Trophoblast cell (in vitro differentiated cells and primary cell): ENCODE data around the gene LRRC31.

Experiments used
- DNase-seq, 2 donors: peaks; one replicate each; pipeline ENCODE4 v3.0.0-alpha.2; 2016
- H2AFZ ChIP-seq: 2 replicates; pipeline ENCODE4 v1.6.1; 2013; ENCODE audit warnings: low read length, moderate library complexity, mild to moderate bottlenecking; ENCODE audit not compliant: insufficient read depth, poor library complexity
- H2AK5ac ChIP-seq: 2 replicates; pipeline ENCODE4 v1.6.1; 2013; ENCODE audit warnings: mild to moderate bottlenecking, low read length
- H2BK120ac ChIP-seq: 2 replicates; pipeline ENCODE4 v1.6.1; 2013; ENCODE audit warnings: low read length, mild to moderate bottlenecking, moderate library complexity; ENCODE audit not compliant: insufficient read depth, poor library complexity
- H2BK12ac ChIP-seq: 2 replicates; pipeline ENCODE4 v1.6.1; 2013; ENCODE audit warnings: mild to moderate bottlenecking, low read length, moderate library complexity
- H2BK5ac ChIP-seq: 2 replicates; pipeline ENCODE4 v1.6.1; 2013; ENCODE audit warnings: low read length, low read depth, moderate library complexity, mild to moderate bottlenecking; ENCODE audit not compliant: poor library complexity
- H3K14ac ChIP-seq: 2 replicates; pipeline ENCODE4 v1.6.1; 2013; ENCODE audit warnings: mild to moderate bottlenecking, low read length
- H3K18ac ChIP-seq: 2 replicates; pipeline ENCODE4 v1.6.1; 2013; ENCODE audit warnings: mild to moderate bottlenecking, low read length
- H3K23ac ChIP-seq: 2 replicates; pipeline ENCODE4 v1.6.1; 2013; ENCODE audit warnings: low read length
- H3K27ac ChIP-seq: 2 replicates; pipeline ENCODE4 v1.5.1; 2013; ENCODE audit warnings: low read depth, mild to moderate bottlenecking, inconsistent platforms, low read length, moderate library complexity
- H3K27me3 ChIP-seq: 2 replicates; pipeline ENCODE4 v1.6.1; 2013; ENCODE audit warnings: inconsistent platforms, mild to moderate bottlenecking, low read length, moderate library complexity; ENCODE audit not compliant: insufficient read depth
- H3K36me3 ChIP-seq, 2 experiments: 1 replicate in 1 of 2; 2 replicates in 1 of 2; pipeline ENCODE4 v1.6.1; 2013; ENCODE audit warnings: low read length in 2 of 2, mild to moderate bottlenecking in 2 of 2, moderate library complexity in 1 of 2; ENCODE audit not compliant: insufficient read depth in 2 of 2, control insufficient read depth in 1 of 2
- H3K4ac ChIP-seq: 2 replicates; pipeline ENCODE4 v1.6.1; 2013; ENCODE audit warnings: low read depth, mild to moderate bottlenecking, low read length, moderate library complexity
- H3K4me1 ChIP-seq, 2 experiments: 1 replicate in 1 of 2; 2 replicates in 1 of 2; pipeline ENCODE4 v1.6.1; 2013; ENCODE audit warnings: low read length in 2 of 2, mild to moderate bottlenecking in 2 of 2, moderate library complexity in 1 of 2; ENCODE audit not compliant: insufficient read depth in 2 of 2, control insufficient read depth in 1 of 2
- H3K4me2 ChIP-seq: 2 replicates; pipeline ENCODE4 v1.6.1; 2013; ENCODE audit warnings: inconsistent platforms, mild to moderate bottlenecking, low read length, moderate library complexity
- H3K4me3 ChIP-seq: 2 replicates; pipeline ENCODE4 v1.5.1; 2013; ENCODE audit warnings: mild to moderate bottlenecking, low read depth, low read length, inconsistent platforms
- H3K79me1 ChIP-seq: one replicate; pipeline ENCODE4 v1.6.1; 2013; ENCODE audit warnings: low read length
- H3K79me2 ChIP-seq: 2 replicates; pipeline ENCODE4 v1.6.1; 2013; ENCODE audit warnings: low read length, mild to moderate bottlenecking; ENCODE audit not compliant: control insufficient read depth, insufficient read depth, poor library complexity
- H3K9ac ChIP-seq: 2 replicates; pipeline ENCODE4 v1.6.1; 2013; ENCODE audit warnings: mild to moderate bottlenecking, low read length
- H3K9me3 ChIP-seq: 2 replicates; pipeline ENCODE4 v1.6.1; 2013; ENCODE audit warnings: low read depth, mild to moderate bottlenecking, control low read depth, inconsistent platforms, low read length; ENCODE audit not compliant: insufficient read depth
- H4K12ac ChIP-seq: 2 replicates; pipeline ENCODE4 v1.6.1; 2013; ENCODE audit warnings: low read depth, mild to moderate bottlenecking, low read length, moderate library complexity
- H4K8ac ChIP-seq: 2 replicates; pipeline ENCODE4 v1.6.1; 2013; ENCODE audit warnings: low read depth, mild to moderate bottlenecking, low read length, moderate library complexity
- H4K91ac ChIP-seq: one replicate; pipeline ENCODE4 v1.6.1; 2013; ENCODE audit warnings: low read depth, mild to moderate bottlenecking, low read length, moderate library complexity
- WGBS: extraction: QIAGEN DNeasy Blood & Tissue Kit; methylation state at CpG from one replicate; pipeline ENCODE4 v1.1.7; 2013; ENCODE audit warnings: missing lambda C conversion rate; ENCODE audit not compliant: insufficient read length, insufficient coverage; ENCODE audit errors: extremely low coverage; 5-methylcytosine and 5-hydroxymethylcytosine counted together

The LRRC31 gene

DNA sequence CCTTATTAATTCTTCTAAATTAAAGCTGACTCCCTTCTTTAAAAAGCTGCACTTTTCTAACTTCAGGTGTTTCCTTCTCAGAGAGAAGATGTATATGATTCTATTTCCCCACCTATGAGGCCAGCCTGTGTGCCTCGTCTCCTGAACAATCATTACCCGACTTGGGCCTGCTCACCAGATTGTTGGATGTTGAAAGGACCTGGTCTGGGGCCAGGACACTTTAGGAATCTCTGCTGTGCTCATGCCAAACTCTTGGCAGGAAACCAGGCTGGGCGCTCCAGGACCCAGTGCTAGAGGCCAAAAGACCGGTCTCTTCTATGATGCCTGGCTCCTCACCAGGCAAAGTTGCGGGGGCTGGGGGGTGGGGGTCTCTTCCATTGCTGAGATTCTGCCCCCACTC, 16.9 kb upstream of the LRRC31 start:
- no peak overlapping the region for H2BK12ac ChIP-seq
- H3K4me1 ChIP-seq = no peaks in the 10 kb centered on the region
- no peak overlapping the region for H3K4me3 ChIP-seq
- H4K8ac ChIP-seq = no peak overlapping the region
- DNase-seq = no peak
- H2AK5ac ChIP-seq = no peak overlapping the region
- no peak overlapping the region for H4K12ac ChIP-seq
- H3K4ac ChIP-seq = no peak overlapping the region
- no peaks in the 10 kb centered on the region for H3K79me1 ChIP-seq
- H2BK120ac ChIP-seq = no peak overlapping the region
- no peak overlapping the region for H3K18ac ChIP-seq
- H3K23ac ChIP-seq = no peak overlapping the region
- no peak overlapping the region for H3K14ac ChIP-seq
- no peaks in the 10 kb centered on the region for H3K27me3 ChIP-seq
- no CpG with 5 or more reads among the region's 5 CpGs for WGBS
- no peak overlapping the region for H2AFZ ChIP-seq
- no peaks in the 10 kb centered on the region for H3K79me2 ChIP-seq
- H4K91ac ChIP-seq = no peak overlapping the region
- H3K9ac ChIP-seq = no peak overlapping the region
- H3K27ac ChIP-seq = no peak overlapping the region
- H3K9me3 ChIP-seq = no peaks in the 10 kb centered on the region
- no peak overlapping the region for H2BK5ac ChIP-seq
- no peaks in the 10 kb centered on the region for H3K36me3 ChIP-seq
- no peak overlapping the region for H3K4me2 ChIP-seq

DNA sequence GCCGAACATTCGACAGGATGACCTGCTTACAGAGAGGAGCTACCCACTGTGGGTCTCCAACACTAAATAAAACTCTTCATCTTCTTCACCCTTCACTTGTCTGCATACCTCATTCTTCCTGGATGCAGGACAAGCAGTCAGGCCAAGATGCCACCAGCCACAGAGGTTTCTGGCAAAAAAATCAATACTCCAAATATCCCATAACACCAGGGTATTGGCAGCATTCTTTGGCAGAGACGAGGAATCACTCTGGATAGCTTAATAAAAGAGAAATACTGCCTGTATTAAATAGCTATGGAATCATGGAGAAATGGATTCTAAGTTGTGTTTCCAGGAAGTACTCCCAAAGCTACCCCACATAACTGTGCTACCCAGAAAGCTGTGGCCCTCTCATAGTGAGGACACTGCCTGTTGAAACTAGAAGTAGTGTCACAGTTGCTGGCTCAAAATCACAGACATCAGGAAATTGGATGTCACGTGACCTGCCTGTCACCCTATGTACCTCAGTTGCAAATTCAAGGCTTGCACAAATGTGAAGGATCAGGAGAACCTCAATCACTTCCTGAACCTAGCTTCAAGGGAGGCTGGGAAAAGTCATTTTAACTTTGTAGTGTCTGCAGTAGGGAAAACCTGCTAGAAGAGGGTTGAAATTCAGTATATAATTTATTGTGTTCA, 11.0 kb upstream of the LRRC31 start:
- peaks cover 4% of the 10 kb centered on the region in 2 experiments for H3K4me1 ChIP-seq
- no peak overlapping the region for H4K91ac ChIP-seq
- H4K8ac ChIP-seq = no peak overlapping the region
- no peak overlapping the region for H3K27ac ChIP-seq
- no peak overlapping the region for H3K18ac ChIP-seq
- H3K9ac ChIP-seq = no peak overlapping the region
- H3K4me3 ChIP-seq = no peak overlapping the region
- no peaks in the 10 kb centered on the region for H3K27me3 ChIP-seq
- no peaks in the 10 kb centered on the region for H3K9me3 ChIP-seq
- H3K23ac ChIP-seq = no peak overlapping the region
- no peak overlapping the region for H3K14ac ChIP-seq
- no peak overlapping the region for H3K4ac ChIP-seq
- H3K4me2 ChIP-seq = no peak overlapping the region
- no peak overlapping the region for H2BK12ac ChIP-seq
- no peaks in the 10 kb centered on the region for H3K36me3 ChIP-seq
- no CpG with 5 or more reads among the region's 4 CpGs for WGBS
- no peak overlapping the region for H2AFZ ChIP-seq
- H3K79me1 ChIP-seq = no peaks in the 10 kb centered on the region
- no peak for DNase-seq
- no peak overlapping the region for H2BK5ac ChIP-seq
- H4K12ac ChIP-seq = no peak overlapping the region
- no peaks in the 10 kb centered on the region for H3K79me2 ChIP-seq
- no peak overlapping the region for H2BK120ac ChIP-seq
- no peak overlapping the region for H2AK5ac ChIP-seq

DNA sequence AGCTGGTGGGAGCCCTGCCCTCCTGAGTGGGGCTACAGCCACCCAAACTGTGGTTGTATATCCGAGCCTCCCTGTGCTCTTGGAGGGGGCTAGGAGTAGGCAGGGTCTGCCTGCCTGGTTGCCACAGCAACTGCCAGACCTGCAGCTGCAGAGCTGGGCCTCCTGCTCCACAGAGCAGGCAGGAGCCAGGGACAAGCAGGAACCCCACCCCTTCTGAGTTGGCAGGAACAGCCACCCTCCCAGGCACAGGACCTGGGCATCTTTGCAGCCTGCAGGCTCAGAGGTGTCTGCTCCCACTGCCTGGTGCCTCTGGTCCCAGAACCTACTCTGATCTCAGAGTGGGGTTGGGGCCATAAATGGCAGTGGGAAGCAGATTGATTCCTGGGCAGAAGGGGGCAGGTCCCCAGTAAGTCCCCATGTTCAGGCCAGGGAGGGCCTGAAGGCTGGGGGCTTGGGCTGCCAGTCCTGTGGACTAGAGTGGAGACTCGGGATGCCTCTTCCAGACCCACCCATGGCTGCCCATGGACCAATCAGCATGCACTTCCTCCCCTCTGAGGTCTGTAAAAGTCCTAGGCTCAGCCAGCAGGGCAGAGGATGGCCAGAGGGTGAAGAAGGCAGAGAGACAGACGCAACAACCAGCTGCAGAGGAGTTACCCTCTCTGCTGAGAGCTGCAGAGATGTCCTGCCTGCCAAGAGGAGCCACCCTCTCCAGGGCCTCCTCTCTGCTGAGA, 10.3 kb upstream of the LRRC31 start:
- no peak overlapping the region for H3K27ac ChIP-seq
- peaks cover 3% of the 10 kb centered on the region for H3K9me3 ChIP-seq
- H4K91ac ChIP-seq = no peak overlapping the region
- H2BK120ac ChIP-seq = no peak overlapping the region
- no peak overlapping the region for H3K9ac ChIP-seq
- no peak overlapping the region for H3K18ac ChIP-seq
- no peak overlapping the region for H2AK5ac ChIP-seq
- H3K4me2 ChIP-seq = no peak overlapping the region
- no peak overlapping the region for H2BK5ac ChIP-seq
- H3K14ac ChIP-seq = no peak overlapping the region
- H3K79me1 ChIP-seq = no peaks in the 10 kb centered on the region
- no peaks in the 10 kb centered on the region for H3K27me3 ChIP-seq
- no peak overlapping the region for H3K4me3 ChIP-seq
- H3K4me1 ChIP-seq = peaks cover 4% of the 10 kb centered on the region in 2 experiments
- no peaks in the 10 kb centered on the region for H3K79me2 ChIP-seq
- H2BK12ac ChIP-seq = no peak overlapping the region
- WGBS = no CpG with 5 or more reads among the region's 3 CpGs
- H3K4ac ChIP-seq = no peak overlapping the region
- no peak overlapping the region for H4K8ac ChIP-seq
- H3K36me3 ChIP-seq = no peaks in the 10 kb centered on the region
- H3K23ac ChIP-seq = no peak overlapping the region
- DNase-seq = no peak
- H4K12ac ChIP-seq = no peak overlapping the region
- no peak overlapping the region for H2AFZ ChIP-seq

DNA sequence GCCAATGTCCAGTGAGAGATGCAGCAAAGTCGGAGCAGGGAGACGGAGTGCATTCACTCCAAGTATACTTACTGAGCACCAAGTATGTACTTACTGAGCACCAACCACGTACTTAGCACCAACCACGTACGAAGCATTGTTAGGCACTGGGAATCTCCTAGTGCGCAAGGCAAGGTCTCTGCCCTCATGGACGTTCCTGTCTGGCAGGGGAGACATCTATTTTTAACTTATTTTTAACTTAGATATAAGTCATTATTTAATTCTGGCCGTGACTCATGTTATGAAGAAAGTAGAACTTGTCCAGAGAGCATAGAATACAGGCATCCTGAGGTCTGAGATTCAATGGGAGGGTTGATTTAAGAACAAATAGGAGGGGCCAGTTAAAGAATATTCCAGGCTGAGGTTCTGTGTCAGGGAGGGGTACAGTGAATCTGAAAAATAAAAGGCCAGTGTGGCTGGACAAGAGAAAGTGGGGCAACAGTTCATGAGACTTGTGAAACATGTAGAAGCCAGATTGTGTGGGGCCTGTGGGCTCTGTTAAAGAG, 9.3 kb upstream of the LRRC31 start:
- no peak overlapping the region for H3K4ac ChIP-seq
- H3K36me3 ChIP-seq = no peaks in the 10 kb centered on the region
- no peak overlapping the region for H3K14ac ChIP-seq
- peaks cover 3% of the 10 kb centered on the region for H3K9me3 ChIP-seq
- no peak overlapping the region for H2BK12ac ChIP-seq
- no peak overlapping the region for H4K91ac ChIP-seq
- no peak overlapping the region for H3K18ac ChIP-seq
- H2AFZ ChIP-seq = no peak overlapping the region
- H3K27me3 ChIP-seq = no peaks in the 10 kb centered on the region
- H3K4me3 ChIP-seq = no peak overlapping the region
- no peaks in the 10 kb centered on the region for H3K79me1 ChIP-seq
- H3K9ac ChIP-seq = no peak overlapping the region
- peaks cover 4% of the 10 kb centered on the region in 2 experiments for H3K4me1 ChIP-seq
- no peak overlapping the region for H4K8ac ChIP-seq
- H3K27ac ChIP-seq = no peak overlapping the region
- no peak overlapping the region for H3K4me2 ChIP-seq
- no CpG with 5 or more reads among the region's 8 CpGs for WGBS
- no peak overlapping the region for H2BK120ac ChIP-seq
- H2AK5ac ChIP-seq = no peak overlapping the region
- H3K79me2 ChIP-seq = no peaks in the 10 kb centered on the region
- no peak overlapping the region for H2BK5ac ChIP-seq
- no peak overlapping the region for H3K23ac ChIP-seq
- H4K12ac ChIP-seq = no peak overlapping the region
- no peak for DNase-seq
